Measurements from ENCODE around the gene ARHGEF16.

ARHGEF16 gene

GRCh38 chr1:3519301-3519885 lies 64.9 kb downstream of the ARHGEF16 start:
- no peak for TF ChIP-seq CTCF (IDR thresholded peaks at IDR 0.05; ENCODE audit: low read length, missing control alignments)
- H3K4me3 ChIP-seq (replicated peaks; ENCODE audit: low read depth, low read length): no peak overlapping the region
- no peak for DNase-seq (ENCODE audit: low read depth)

- no peak for DNase-seq (ENCODE audit: low read depth)
- no peak for TF ChIP-seq CTCF (IDR thresholded peaks at IDR 0.05; ENCODE audit: low read length, missing control alignments)
- no peak overlapping the region for H3K4me3 ChIP-seq (replicated peaks; ENCODE audit: low read depth, low read length)
Observed at GRCh38 chr1:3520419-3521378, 66.2 kb downstream of the ARHGEF16 start.

- TF ChIP-seq CTCF (IDR thresholded peaks at IDR 0.05; ENCODE audit: low read length, missing control alignments): no peak
- DNase-seq (ENCODE audit: low read depth): no peak
- H3K4me3 ChIP-seq (replicated peaks; ENCODE audit: low read depth, low read length): no peak overlapping the region
Observed at GRCh38 chr1:3521426-3521825, 67.0 kb downstream of the ARHGEF16 start.

GRCh38 chr1:3522112-3522511 lies 67.6 kb downstream of the ARHGEF16 start:
- H3K4me3 ChIP-seq (replicated peaks; ENCODE audit: low read depth, low read length): no peak overlapping the region
- no peak for TF ChIP-seq CTCF (IDR thresholded peaks at IDR 0.05; ENCODE audit: low read length, missing control alignments)
- no peak for DNase-seq (ENCODE audit: low read depth)

- DNase-seq (ENCODE audit: low read depth): no peak
- H3K4me3 ChIP-seq (replicated peaks; ENCODE audit: low read depth, low read length): no peak overlapping the region
- no peak for TF ChIP-seq CTCF (IDR thresholded peaks at IDR 0.05; ENCODE audit: low read length, missing control alignments)
Observed at GRCh38 chr1:3522564-3523265, 68.2 kb downstream of the ARHGEF16 start.

- H3K4me3 ChIP-seq (replicated peaks; ENCODE audit: low read depth, low read length): no peak overlapping the region
- TF ChIP-seq CTCF (IDR thresholded peaks at IDR 0.05; ENCODE audit: low read length, missing control alignments): no peak
- DNase-seq (ENCODE audit: low read depth): no peak
Observed at GRCh38 chr1:3523980-3524379, 69.5 kb downstream of the ARHGEF16 start.

Data from fibroblast of pulmonary artery (primary cell).